Transverse colon (tissue), 3 donors: ENCODE results near the gene TBX21.

Source experiments
- CTCF ChIP-seq, 5 experiments: fragments of 200-600 bp in 3 of 5; fragments of 450-650 bp in 2 of 5; sonication (generic) in 3 of 5; IDR thresholded peaks; 1 replicate in 2 of 5; 2 replicates in 3 of 5; pipeline ENCODE4 v1.5.1; 2016 to 2017; ENCODE audit warnings: antibody characterized with exemption in 5 of 5, inconsistent platforms in 3 of 5, mild to moderate bottlenecking in 2 of 5, moderate library complexity in 1 of 5
- EP300 ChIP-seq: sonication (generic); formaldehyde crosslinking; IDR thresholded peaks from one replicate; pipeline ENCODE4 v1.6.1; 2017; ENCODE audit warnings: antibody characterized with exemption, low read depth
- POLR2A ChIP-seq: fragments of 450-650 bp; IDR thresholded peaks from one replicate; pipeline ENCODE4 v1.6.1; 2016; ENCODE audit warnings: antibody characterized with exemption, mild to moderate bottlenecking, moderate library complexity

GRCh38 chr17:47751471-47751870 is 18.4 kb downstream of the TBX21 start:
- TF ChIP-seq CTCF (IDR thresholded peaks at IDR 0.05) (no peak), EP300 (no peak), POLR2A (no peak)
